Astrocyte of the hippocampus (primary cell): ENCODE data around the gene RBM38.
A peak's percentile ranks its signal among the peaks of the same experiment; 100 is the strongest.

Experiments used
- DNase-seq: peaks from one replicate; pipeline ENCODE4 v3.0.0; 2011; ENCODE audit warnings: low read depth, low spot score

Gene RBM38

GRCh38 chr20:57435498-57436222 is 44.5 kb downstream of the RBM38 start:
- peak; percentile 92 for DNase-seq

- DNase-seq, result no peak
Measured at GRCh38 chr20:57436223-57436545, 45.0 kb downstream of the RBM38 start.

DNA sequence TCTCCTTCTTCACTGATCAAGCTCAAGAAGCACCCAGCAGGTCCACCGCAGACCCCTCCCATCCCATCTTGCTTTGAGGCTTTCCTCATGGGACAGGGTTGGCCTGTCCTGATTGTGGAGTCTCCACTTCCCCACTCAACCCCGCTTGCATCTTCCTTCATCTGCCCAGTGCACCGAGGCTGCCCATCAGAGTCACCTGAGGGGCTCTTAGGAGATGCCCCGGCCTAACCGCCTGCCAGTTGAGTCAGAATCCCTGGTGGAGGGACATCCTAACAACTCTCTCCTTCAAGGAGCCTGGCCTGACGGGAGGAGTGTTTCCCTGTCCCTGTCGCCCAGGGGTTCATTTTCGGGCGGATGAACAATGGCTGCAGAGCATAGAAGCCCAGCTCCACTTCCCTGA is 46.1 kb downstream of the RBM38 start:
- no peak for DNase-seq

- no peak for DNase-seq
Measured at GRCh38 chr20:57437672-57438330, 46.6 kb downstream of the RBM38 start.

- DNase-seq, result no peak
Measured at GRCh38 chr20:57438552-57438951, 47.4 kb downstream of the RBM38 start.

DNA sequence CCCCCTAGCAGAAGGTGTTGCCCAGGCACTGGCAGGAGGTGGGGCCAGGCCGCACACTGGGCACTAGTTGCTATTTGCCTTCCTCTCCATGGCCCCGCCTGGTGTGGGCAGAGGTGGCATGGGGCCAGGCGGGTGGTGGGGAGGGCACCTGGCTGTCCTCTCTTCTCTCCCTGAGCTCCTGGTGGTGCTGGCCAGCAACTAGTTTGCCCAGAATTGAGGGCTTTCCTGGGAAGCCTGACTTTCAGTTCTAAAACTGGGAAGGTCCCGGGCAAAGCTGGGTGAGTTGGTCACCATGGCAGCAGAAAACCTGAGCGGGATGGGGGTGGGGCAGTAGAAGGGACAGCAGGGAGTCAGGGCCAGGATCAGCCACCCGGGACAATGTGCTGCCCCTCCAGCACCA is 48.2 kb downstream of the RBM38 start:
- peak; percentile 49 for DNase-seq

DNA sequence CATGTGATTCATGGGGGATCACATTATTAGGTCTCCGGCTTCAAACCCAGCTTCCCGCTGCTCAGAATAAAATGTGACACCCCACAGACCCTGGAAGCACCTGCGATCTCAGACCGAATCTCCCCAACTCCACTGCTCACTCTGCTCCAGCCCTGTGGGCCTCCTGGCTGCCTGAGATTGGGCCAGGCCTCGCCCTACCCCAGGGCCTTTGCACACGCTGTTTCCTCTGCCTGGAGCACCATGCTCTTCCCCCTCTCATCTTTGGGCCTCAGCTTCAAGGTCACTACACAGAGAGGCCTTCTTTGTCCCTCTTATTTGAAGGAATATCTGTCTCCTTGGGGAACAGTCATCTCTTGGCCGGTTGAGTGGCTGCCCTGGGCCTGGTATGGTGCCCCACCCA is 48.8 kb downstream of the RBM38 start:
- no peak for DNase-seq

DNA sequence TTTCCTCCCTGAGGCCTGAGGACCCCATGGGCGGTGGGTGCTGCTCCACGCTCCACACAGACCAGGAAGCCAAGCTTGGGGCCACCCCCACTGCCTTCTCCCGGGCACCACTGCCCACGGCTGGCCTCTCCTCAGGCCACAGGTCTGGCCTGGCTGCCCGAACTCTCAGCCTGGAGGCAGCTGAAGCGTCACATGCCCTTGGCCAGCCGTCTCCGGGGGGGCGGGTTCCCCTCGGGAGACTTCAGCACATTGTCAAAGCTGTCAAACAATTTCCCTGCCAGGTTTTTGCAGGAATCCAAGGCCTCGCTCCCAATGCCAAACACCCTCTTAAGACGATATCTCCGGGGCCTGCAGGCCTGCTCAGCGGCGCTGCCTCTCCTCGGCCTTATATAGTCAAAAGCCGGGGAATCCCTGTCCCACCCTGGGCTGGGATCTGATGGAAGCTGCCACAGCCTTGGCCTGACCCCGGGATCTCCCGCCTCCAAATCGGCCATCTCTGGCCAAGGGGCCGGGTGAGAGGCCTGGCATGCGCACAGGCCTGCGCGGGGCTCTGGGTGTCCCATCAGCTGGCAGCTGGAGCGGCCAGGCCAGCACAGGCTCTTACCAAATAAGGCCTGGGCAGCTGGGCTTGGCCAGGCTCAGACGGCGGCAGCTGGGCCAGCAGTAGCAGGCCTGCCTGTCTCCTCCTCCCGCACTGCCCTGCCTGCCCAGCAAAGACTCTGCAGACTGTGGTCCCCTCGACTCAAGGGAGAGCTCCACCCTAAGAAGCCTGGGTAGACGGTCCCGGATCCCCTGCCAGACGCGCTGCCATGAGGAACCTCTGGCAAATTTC is 49.7 kb downstream of the RBM38 start:
- DNase-seq, result peak; percentile 67

- no peak for DNase-seq
Measured at GRCh38 chr20:57441510-57442154, 50.4 kb downstream of the RBM38 start.

DNA sequence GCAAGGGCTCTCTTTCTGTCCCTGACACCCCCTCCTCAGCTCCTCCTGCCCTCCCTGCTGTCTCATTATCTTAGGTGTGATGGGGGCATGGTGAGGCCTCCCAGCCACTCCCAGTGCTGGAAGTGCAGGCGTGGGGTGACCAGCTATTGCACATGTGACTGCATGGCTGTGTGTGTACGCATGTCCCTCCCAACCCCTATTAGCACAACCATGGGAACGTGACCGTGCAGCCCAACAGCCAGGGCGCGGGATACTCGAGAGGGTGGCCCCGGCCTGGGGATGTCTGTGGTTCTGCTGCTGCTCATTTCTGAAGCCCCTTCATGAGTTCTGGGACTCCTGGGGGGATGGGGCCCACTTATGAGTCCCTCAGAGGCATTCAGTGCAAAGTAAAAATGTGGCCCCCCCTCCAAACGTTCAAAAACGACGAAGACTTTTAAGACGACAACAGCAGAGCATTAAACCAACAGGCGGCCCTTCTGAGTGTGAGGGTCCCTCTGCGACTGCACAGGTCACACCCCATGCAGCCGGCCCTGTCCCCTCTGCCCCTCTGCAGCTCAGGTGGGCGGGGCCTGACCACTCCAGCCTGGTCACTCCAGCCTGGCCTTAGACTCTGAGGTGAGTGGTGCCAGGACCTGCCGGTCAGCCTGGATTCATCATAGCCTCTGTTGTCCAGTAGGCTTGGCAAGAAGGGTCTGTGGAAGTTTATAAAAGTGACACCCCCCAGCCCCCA is 51.1 kb downstream of the RBM38 start:
- no peak for DNase-seq

DNA sequence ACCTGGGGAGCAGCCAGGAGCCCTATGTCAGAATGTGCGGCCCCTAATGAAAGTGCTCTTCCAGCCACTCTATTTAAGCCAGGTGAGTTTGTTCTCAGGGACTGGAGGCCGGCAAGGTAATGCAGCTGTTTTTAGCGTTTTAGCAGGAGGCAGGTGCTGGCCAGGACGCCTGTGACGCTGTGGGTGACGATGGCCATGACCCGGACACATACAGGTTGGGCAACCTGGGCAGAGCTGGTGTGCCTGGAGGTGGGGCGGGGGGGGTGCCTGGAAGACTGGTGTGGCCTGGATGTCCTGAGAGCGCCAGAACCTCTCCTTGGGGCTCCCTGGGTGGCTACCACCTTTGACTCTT is 51.7 kb downstream of the RBM38 start:
- DNase-seq, result no peak

- no peak for DNase-seq
Measured at GRCh38 chr20:57443349-57444265, 52.4 kb downstream of the RBM38 start.

DNA sequence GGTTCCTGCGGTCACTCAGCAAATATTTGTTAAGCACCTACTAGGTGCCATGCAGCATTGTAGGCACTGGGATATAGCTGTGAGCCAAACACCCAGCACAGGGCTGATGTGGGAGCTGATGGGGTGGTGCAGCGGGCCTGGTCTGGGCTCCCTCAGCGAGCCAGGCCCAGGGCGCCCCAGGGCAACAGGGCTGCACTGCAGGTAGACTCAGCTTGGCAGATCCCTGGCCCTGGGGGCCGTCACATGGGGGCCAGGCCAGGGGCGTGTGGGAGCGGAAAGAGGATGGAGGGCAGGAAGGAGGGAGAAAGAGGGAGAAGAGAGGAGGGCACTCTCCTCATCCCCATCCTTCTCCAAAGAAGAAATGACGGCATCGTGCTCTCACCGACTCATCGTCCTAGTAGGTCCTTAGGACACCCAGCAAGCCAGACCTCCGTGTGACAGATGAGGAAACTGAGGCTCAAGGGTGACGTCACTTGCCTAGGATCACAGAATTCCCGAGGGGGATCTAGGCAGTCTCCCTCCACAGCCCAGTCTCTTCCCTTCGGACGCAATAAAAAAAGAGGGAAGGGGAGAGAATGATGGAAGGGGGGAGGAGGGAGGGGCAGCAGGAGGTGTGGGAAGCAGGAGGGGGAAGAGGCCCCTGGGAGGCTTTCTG is 53.3 kb downstream of the RBM38 start:
- no peak for DNase-seq

- peak; percentile 34 for DNase-seq
Measured at GRCh38 chr20:57445298-57445697, 54.1 kb downstream of the RBM38 start.

GRCh38 chr20:57445774-57446173 is 54.6 kb downstream of the RBM38 start:
- no peak for DNase-seq

- DNase-seq, result no peak
Measured at GRCh38 chr20:57448764-57449354, 57.7 kb downstream of the RBM38 start.

- no peak for DNase-seq
Measured at GRCh38 chr20:57449398-57450354, 58.5 kb downstream of the RBM38 start.

- DNase-seq, result no peak
Measured at GRCh38 chr20:57450419-57450818, 59.2 kb downstream of the RBM38 start.
